Keratinocyte (primary cell): Measurements from ENCODE around the gene NPHP1. TPM values are rescaled to one million over a fixed set of nuclear protein-coding genes. Genes with fewer than 3 reads are reported as not detected.
"Not testable (repeated sequence)": the region's sequence is repeated elsewhere in the genome, so short reads cannot be mapped to it uniquely, and the experiment has no call there.

Experiments used
- DNase-seq: peaks from one replicate; pipeline ENCODE4 v3.0.0-alpha.2; 2011; ENCODE audit warnings: low read depth, missing footprints, low spot score
- FAIRE-seq: peaks from 2 replicates; lab custom pipeline; 2011; peaks lifted over from hg19 to GRCh38; lab: Jason Lieb, UNC
- H2AFZ ChIP-seq: 2 replicates; pipeline ENCODE4 v1.6.0; 2012; ENCODE audit warnings: low read length, control low read depth, inconsistent platforms; ENCODE audit not compliant: control insufficient read depth
- H3K27ac ChIP-seq: 2 replicates; pipeline ENCODE4 v1.5.1; 2011; ENCODE audit warnings: low read length; ENCODE audit not compliant: control insufficient read depth, insufficient read depth
- H3K27me3 ChIP-seq: 3 replicates; pipeline ENCODE4 v1.6.0; 2011; ENCODE audit warnings: low read length; ENCODE audit not compliant: control insufficient read depth, insufficient read depth; ENCODE audit errors: extremely low read depth
- H3K36me3 ChIP-seq, 2 experiments: 2 replicates in 1 of 2; 3 replicates in 1 of 2; pipeline ENCODE4 v1.5.1; 2011; ENCODE audit warnings: low read length in 2 of 2, mild to moderate bottlenecking in 1 of 2; ENCODE audit not compliant: control insufficient read depth in 2 of 2, insufficient read depth in 2 of 2; ENCODE audit errors: extremely low read depth in 1 of 2
- H3K4me1 ChIP-seq: 3 replicates; pipeline ENCODE4 v1.5.1; 2011; ENCODE audit warnings: low read length; ENCODE audit not compliant: control insufficient read depth, insufficient read depth; ENCODE audit errors: extremely low read depth
- H3K4me2 ChIP-seq: 3 replicates; pipeline ENCODE4 v1.6.0; 2011; ENCODE audit warnings: low read depth, low read length; ENCODE audit not compliant: control insufficient read depth, insufficient read depth; ENCODE audit errors: extremely low read depth
- H3K4me3 ChIP-seq, 3 experiments: fragments of 200-600 bp in 1 of 3; sonication (generic) in 1 of 3; 2 replicates in 2 of 3; 3 replicates in 1 of 3; pipeline ENCODE4 v1.5.1; 2011 to 2016; ENCODE audit warnings: low read length in 3 of 3, mild to moderate bottlenecking in 3 of 3, control low read depth in 2 of 3, inconsistent platforms in 1 of 3, low read depth in 1 of 3, mixed read lengths in 1 of 3, mixed run types in 1 of 3, moderate library complexity in 1 of 3; ENCODE audit not compliant: control insufficient read depth in 2 of 3, insufficient read depth in 2 of 3; ENCODE audit errors: extremely low read depth in 1 of 3
- H3K79me2 ChIP-seq: 2 replicates; pipeline ENCODE4 v1.6.0; 2012; ENCODE audit warnings: low read length; ENCODE audit not compliant: control insufficient read depth, insufficient read depth
- H3K9ac ChIP-seq: 3 replicates; pipeline ENCODE4 v1.6.0; 2011; ENCODE audit warnings: low read length; ENCODE audit not compliant: control insufficient read depth, insufficient read depth; ENCODE audit errors: extremely low read depth
- H3K9me1 ChIP-seq: 3 replicates; pipeline ENCODE4 v1.6.0; 2011; ENCODE audit warnings: low read length; ENCODE audit not compliant: control insufficient read depth, insufficient read depth; ENCODE audit errors: extremely low read depth
- H3K9me3 ChIP-seq: 2 replicates; pipeline ENCODE4 v1.5.1; 2012; ENCODE audit warnings: low read depth, low read length; ENCODE audit not compliant: control insufficient read depth
- H4K20me1 ChIP-seq: 3 replicates; pipeline ENCODE4 v1.6.0; 2011; ENCODE audit warnings: low read length; ENCODE audit not compliant: control insufficient read depth, insufficient read depth; ENCODE audit errors: extremely low read depth
- CTCF ChIP-seq, 3 experiments: IDR thresholded peaks in 1 of 3; conservative IDR thresholded peaks in 1 of 3; optimal IDR thresholded peaks in 1 of 3; 2 replicates in 2 of 3; 3 replicates in 1 of 3; pipeline versions ENCODE3 to v1.5.1; 2011; ENCODE audit warnings: low read length in 3 of 3, mild to moderate bottlenecking in 3 of 3, moderate library complexity in 2 of 3, control low read depth in 1 of 3, inconsistent platforms in 1 of 3; ENCODE audit not compliant: insufficient read depth in 2 of 3; ENCODE audit errors: extremely low read depth in 1 of 3
- EZH2 ChIP-seq: IDR thresholded peaks from one replicate; pipeline ENCODE4 v1.6.1; 2012; ENCODE audit warnings: inconsistent platforms, mild to moderate bottlenecking, low read length, moderate library complexity
- dilution Hi-C: fragments of 300-500 bp; cut with MboI; formaldehyde crosslinking; loops from one replicate; pipeline ENCODE4 v1.7.0; 2020; ENCODE audit warnings: low sequenced_read_pairs; ENCODE audit not compliant: extremely low pct_ligation_motif_present
- polyA plus RNA-seq, 5 experiments: library from polyadenylated mRNA; depleted of rRNA in 3 of 5; stranded (reverse) in 3 of 5; stranded (forward) in 1 of 5; unstranded in 1 of 5; fragments of >200 nt; gene quantifications; 1 replicate in 1 of 5; 2 replicates in 3 of 5; 3 replicates in 1 of 5; pipeline versions ENCODE4 v1.2.1 to v1.2.3, GENCODE V29; 2011 to 2012; ENCODE audit warnings: missing spikeins in 2 of 5, low read depth in 1 of 5, low replicate concordance in 1 of 5

NPHP1 gene
- polyA plus RNA-seq, 1 donor (not counting 4 experiments of a cell fraction or from before 2014, with no cell fraction given), result 8.1 TPM

GRCh38 chr2:110215091-110215490 is 10.3 kb upstream of the NPHP1 start:
- Histone ChIP-seq H3K9me1 (no peaks in the 10 kb centered on the region), H3K27ac (no peak overlapping the region), H2AFZ (no peak overlapping the region), H3K9me3 (no peaks in the 10 kb centered on the region), H4K20me1 (no peaks in the 10 kb centered on the region), H3K4me2 (no peak overlapping the region), H3K4me3 (no peak overlapping the region), H3K27me3 (no peaks in the 10 kb centered on the region), H3K36me3 (peaks cover under 1 to 3% of the 10 kb centered on the region in 2 experiments), H3K79me2 (peaks cover 13% of the 10 kb centered on the region), H3K9ac (no peak overlapping the region), H3K4me1 (peaks cover 13% of the 10 kb centered on the region)
- DNase-seq, result no peak
- TF ChIP-seq EZH2 (no peak), CTCF (optimal IDR thresholded peaks at IDR 0.05 in 1 of 3, IDR thresholded peaks at IDR 0.05 in 1 of 3, conservative IDR thresholded peaks at IDR 0.05 in 1 of 3; ENCODE audit: extremely low read depth in 1 of 3, insufficient read depth in 2 of 3, low read length in 3 of 3) (no peak)
- no peak for FAIRE-seq
- dilution Hi-C loops, result no loop called here

GRCh38 chr2:110213522-110213921 is 8.7 kb upstream of the NPHP1 start:
- dilution Hi-C loops, H3K9me1 ChIP-seq: not testable (repeated sequence)

More at GRCh38 chr2:110213522-110213921, 8.7 kb upstream of the NPHP1 start:
- not testable (repeated sequence) for FAIRE-seq, H2AFZ ChIP-seq, H3K4me1 ChIP-seq, H3K4me3 ChIP-seq, H3K36me3 ChIP-seq, DNase-seq, H3K27me3 ChIP-seq, H4K20me1 ChIP-seq, H3K4me2 ChIP-seq, H3K9me3 ChIP-seq, H3K9ac ChIP-seq, H3K27ac ChIP-seq
- H3K79me2 ChIP-seq, result peaks cover 13% of the 10 kb centered on the region
